ENCODE measurements around the gene DDX3Y.

DNA sequence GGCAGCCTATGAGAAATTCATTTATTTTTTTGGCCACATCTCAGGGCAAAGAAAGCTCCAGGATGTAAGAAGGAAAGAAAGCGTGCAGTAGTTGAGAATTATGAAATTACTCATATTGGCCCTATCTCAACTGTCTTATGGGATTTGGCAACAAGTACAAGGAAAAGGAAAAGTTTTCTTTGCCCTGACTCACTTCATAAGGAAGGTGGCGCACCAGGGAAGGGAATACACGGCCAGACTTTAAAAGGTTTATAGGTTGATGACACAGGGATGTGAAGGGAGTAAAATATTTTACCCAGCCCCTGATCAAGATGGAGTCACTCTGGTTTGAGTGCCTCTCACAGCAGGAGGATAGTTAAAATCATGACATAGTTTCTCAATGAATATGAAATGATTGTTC, 23.4 kb downstream of the DDX3Y start:
- TF ChIP-seq GATA2 (IDR thresholded peaks at IDR 0.05; ENCODE audit: low read depth, low read length) (no peak), GATA3 (IDR thresholded peaks at IDR 0.05; ENCODE audit: low read depth, low read length) (no peak)
